Trophoblast cell (in vitro differentiated cells and primary cell): Measurements from ENCODE around the gene SLC23A2.

ENCODE experiments used
- DNase-seq, 2 donors: peaks; one replicate each; pipeline ENCODE4 v3.0.0-alpha.2; 2016
- H2AFZ ChIP-seq: 2 replicates; pipeline ENCODE4 v1.6.1; 2013; ENCODE audit warnings: low read length, moderate library complexity, mild to moderate bottlenecking; ENCODE audit not compliant: insufficient read depth, poor library complexity
- H2AK5ac ChIP-seq: 2 replicates; pipeline ENCODE4 v1.6.1; 2013; ENCODE audit warnings: mild to moderate bottlenecking, low read length
- H2BK120ac ChIP-seq: 2 replicates; pipeline ENCODE4 v1.6.1; 2013; ENCODE audit warnings: low read length, mild to moderate bottlenecking, moderate library complexity; ENCODE audit not compliant: insufficient read depth, poor library complexity
- H2BK12ac ChIP-seq: 2 replicates; pipeline ENCODE4 v1.6.1; 2013; ENCODE audit warnings: mild to moderate bottlenecking, low read length, moderate library complexity
- H2BK5ac ChIP-seq: 2 replicates; pipeline ENCODE4 v1.6.1; 2013; ENCODE audit warnings: low read length, low read depth, moderate library complexity, mild to moderate bottlenecking; ENCODE audit not compliant: poor library complexity
- H3K14ac ChIP-seq: 2 replicates; pipeline ENCODE4 v1.6.1; 2013; ENCODE audit warnings: mild to moderate bottlenecking, low read length
- H3K18ac ChIP-seq: 2 replicates; pipeline ENCODE4 v1.6.1; 2013; ENCODE audit warnings: mild to moderate bottlenecking, low read length
- H3K23ac ChIP-seq: 2 replicates; pipeline ENCODE4 v1.6.1; 2013; ENCODE audit warnings: low read length
- H3K27ac ChIP-seq: 2 replicates; pipeline ENCODE4 v1.5.1; 2013; ENCODE audit warnings: low read depth, mild to moderate bottlenecking, inconsistent platforms, low read length, moderate library complexity
- H3K27me3 ChIP-seq: 2 replicates; pipeline ENCODE4 v1.6.1; 2013; ENCODE audit warnings: inconsistent platforms, mild to moderate bottlenecking, low read length, moderate library complexity; ENCODE audit not compliant: insufficient read depth
- H3K36me3 ChIP-seq, 2 experiments: 1 replicate in 1 of 2; 2 replicates in 1 of 2; pipeline ENCODE4 v1.6.1; 2013; ENCODE audit warnings: low read length in 2 of 2, mild to moderate bottlenecking in 2 of 2, moderate library complexity in 1 of 2; ENCODE audit not compliant: insufficient read depth in 2 of 2, control insufficient read depth in 1 of 2
- H3K4ac ChIP-seq: 2 replicates; pipeline ENCODE4 v1.6.1; 2013; ENCODE audit warnings: low read depth, mild to moderate bottlenecking, low read length, moderate library complexity
- H3K4me1 ChIP-seq, 2 experiments: 1 replicate in 1 of 2; 2 replicates in 1 of 2; pipeline ENCODE4 v1.6.1; 2013; ENCODE audit warnings: low read length in 2 of 2, mild to moderate bottlenecking in 2 of 2, moderate library complexity in 1 of 2; ENCODE audit not compliant: insufficient read depth in 2 of 2, control insufficient read depth in 1 of 2
- H3K4me2 ChIP-seq: 2 replicates; pipeline ENCODE4 v1.6.1; 2013; ENCODE audit warnings: inconsistent platforms, mild to moderate bottlenecking, low read length, moderate library complexity
- H3K4me3 ChIP-seq: 2 replicates; pipeline ENCODE4 v1.5.1; 2013; ENCODE audit warnings: mild to moderate bottlenecking, low read depth, low read length, inconsistent platforms
- H3K79me1 ChIP-seq: one replicate; pipeline ENCODE4 v1.6.1; 2013; ENCODE audit warnings: low read length
- H3K79me2 ChIP-seq: 2 replicates; pipeline ENCODE4 v1.6.1; 2013; ENCODE audit warnings: low read length, mild to moderate bottlenecking; ENCODE audit not compliant: control insufficient read depth, insufficient read depth, poor library complexity
- H3K9ac ChIP-seq: 2 replicates; pipeline ENCODE4 v1.6.1; 2013; ENCODE audit warnings: mild to moderate bottlenecking, low read length
- H3K9me3 ChIP-seq: 2 replicates; pipeline ENCODE4 v1.6.1; 2013; ENCODE audit warnings: low read depth, mild to moderate bottlenecking, control low read depth, inconsistent platforms, low read length; ENCODE audit not compliant: insufficient read depth
- H4K12ac ChIP-seq: 2 replicates; pipeline ENCODE4 v1.6.1; 2013; ENCODE audit warnings: low read depth, mild to moderate bottlenecking, low read length, moderate library complexity
- H4K8ac ChIP-seq: 2 replicates; pipeline ENCODE4 v1.6.1; 2013; ENCODE audit warnings: low read depth, mild to moderate bottlenecking, low read length, moderate library complexity
- H4K91ac ChIP-seq: one replicate; pipeline ENCODE4 v1.6.1; 2013; ENCODE audit warnings: low read depth, mild to moderate bottlenecking, low read length, moderate library complexity
- WGBS: extraction: QIAGEN DNeasy Blood & Tissue Kit; methylation state at CpG from one replicate; pipeline ENCODE4 v1.1.7; 2013; ENCODE audit warnings: missing lambda C conversion rate; ENCODE audit not compliant: insufficient read length, insufficient coverage; ENCODE audit errors: extremely low coverage; 5-methylcytosine and 5-hydroxymethylcytosine counted together

SLC23A2 gene

GRCh38 chr20:4918473-4918872, 82.8 kb downstream of the SLC23A2 start:
- H3K27ac ChIP-seq: no peak overlapping the region
- no peak for DNase-seq
- H2BK120ac ChIP-seq: no peak overlapping the region
- no peak overlapping the region for H3K14ac ChIP-seq
- no peak overlapping the region for H3K4ac ChIP-seq
- H3K79me2 ChIP-seq: no peaks in the 10 kb centered on the region
- no peak overlapping the region for H2BK5ac ChIP-seq
- no peak overlapping the region for H3K4me3 ChIP-seq
- H2BK12ac ChIP-seq: no peak overlapping the region
- no peaks in the 10 kb centered on the region for H3K36me3 ChIP-seq
- H2AK5ac ChIP-seq: no peak overlapping the region
- no peaks in the 10 kb centered on the region for H3K4me1 ChIP-seq
- H3K79me1 ChIP-seq: no peaks in the 10 kb centered on the region
- no peaks in the 10 kb centered on the region for H3K27me3 ChIP-seq
- H4K12ac ChIP-seq: no peak overlapping the region
- H3K9ac ChIP-seq: peak overlapping the region; percentile 17
- WGBS: no CpG with 5 or more reads among the region's 6 CpGs
- H4K91ac ChIP-seq: no peak overlapping the region
- no peak overlapping the region for H3K23ac ChIP-seq
- H3K4me2 ChIP-seq: no peak overlapping the region
- no peak overlapping the region for H2AFZ ChIP-seq
- no peaks in the 10 kb centered on the region for H3K9me3 ChIP-seq
- no peak overlapping the region for H3K18ac ChIP-seq
- no peak overlapping the region for H4K8ac ChIP-seq

GRCh38 chr20:4916971-4917881, 84.1 kb downstream of the SLC23A2 start:
- Histone ChIP-seq H4K91ac (no peak overlapping the region), H3K4me1 (no peaks in the 10 kb centered on the region), H3K27me3 (no peaks in the 10 kb centered on the region), H3K4me2 (no peak overlapping the region), H3K4me3 (no peak overlapping the region), H3K18ac (no peak overlapping the region), H2BK120ac (no peak overlapping the region), H2BK5ac (no peak overlapping the region), H3K9me3 (no peaks in the 10 kb centered on the region), H3K27ac (no peak overlapping the region), H3K79me2 (no peaks in the 10 kb centered on the region), H3K14ac (no peak overlapping the region), H4K12ac (no peak overlapping the region), H2BK12ac (no peak overlapping the region), H3K4ac (no peak overlapping the region), H4K8ac (no peak overlapping the region), H2AFZ (no peak overlapping the region), H3K36me3 (peaks cover 0 to 4% of the 10 kb centered on the region in 2 experiments), H2AK5ac (no peak overlapping the region), H3K23ac (no peak overlapping the region), H3K9ac (no peak overlapping the region), H3K79me1 (no peaks in the 10 kb centered on the region)
- no CpG with 5 or more reads among the region's 8 CpGs for WGBS
- DNase-seq: no peak

GRCh38 chr20:4913147-4913546, 88.2 kb downstream of the SLC23A2 start:
- H4K12ac ChIP-seq: no peak overlapping the region
- no CpG with 5 or more reads among the region's 7 CpGs for WGBS
- H4K8ac ChIP-seq: no peak overlapping the region

GRCh38 chr20:4912380-4913142, 88.7 kb downstream of the SLC23A2 start:
- Histone ChIP-seq H2BK5ac (no peak overlapping the region), H2BK120ac (no peak overlapping the region), H3K27me3 (no peaks in the 10 kb centered on the region), H3K79me1 (no peaks in the 10 kb centered on the region), H3K79me2 (no peaks in the 10 kb centered on the region), H2AK5ac (no peak overlapping the region), H3K9me3 (no peaks in the 10 kb centered on the region), H3K4me1 (no peaks in the 10 kb centered on the region), H3K4me3 (no peak overlapping the region), H2BK12ac (no peak overlapping the region), H3K18ac (no peak overlapping the region), H4K12ac (no peak overlapping the region), H3K9ac (no peak overlapping the region), H3K4ac (no peak overlapping the region), H3K14ac (no peak overlapping the region), H2AFZ (no peak overlapping the region), H4K91ac (no peak overlapping the region), H3K23ac (no peak overlapping the region), H3K27ac (no peak overlapping the region), H4K8ac (no peak overlapping the region), H3K36me3 (peaks cover 0 to 4% of the 10 kb centered on the region in 2 experiments), H3K4me2 (no peak overlapping the region)
- no peak for DNase-seq
- WGBS: no CpG with 5 or more reads among the region's 15 CpGs

More at GRCh38 chr20:4913147-4913546, 88.2 kb downstream of the SLC23A2 start:
- Histone ChIP-seq H3K4me3 (no peak overlapping the region), H3K79me2 (no peaks in the 10 kb centered on the region), H3K4me1 (no peaks in the 10 kb centered on the region), H2AFZ (no peak overlapping the region), H3K36me3 (peaks cover 0 to 4% of the 10 kb centered on the region in 2 experiments), H2BK120ac (no peak overlapping the region), H3K9ac (peak overlapping the region; percentile 2), H3K14ac (no peak overlapping the region), H3K27ac (no peak overlapping the region), H3K9me3 (no peaks in the 10 kb centered on the region), H3K79me1 (no peaks in the 10 kb centered on the region), H3K18ac (no peak overlapping the region), H3K4ac (no peak overlapping the region), H3K23ac (no peak overlapping the region), H2AK5ac (no peak overlapping the region), H3K27me3 (no peaks in the 10 kb centered on the region), H2BK5ac (no peak overlapping the region), H2BK12ac (no peak overlapping the region), H4K91ac (no peak overlapping the region), H3K4me2 (no peak overlapping the region)
- no peak for DNase-seq
